WTC11 (cell line): ENCODE measurements around the gene MED12L. TPM values are rescaled to one million over a fixed set of nuclear protein-coding genes. Genes with fewer than 3 reads are reported as not detected.
A peak's percentile ranks its signal among the peaks of the same experiment; 100 is the strongest.

Experiments
- ATAC-seq: fragments of 200-7000 bp; cut with Tn5 transposase; 2 replicates; pipeline ENCODE4 v1.10.0; 2021; ENCODE audit warnings: mild to moderate bottlenecking, moderate library complexity
- CTCF ChIA-PET: fragments of 300-600 bp; sonication (Branson Sonifier 250); formaldehyde crosslinking; loops from one replicate; lab custom pipeline; 2021; ENCODE audit warnings: antibody characterized with exemption; lab: Charles Lee
- POLR2A ChIA-PET: fragments of 350-600 bp; sonication (Branson Sonifier 250); formaldehyde crosslinking; loops from one replicate; lab custom pipeline; 2021; ENCODE audit warnings: antibody characterized with exemption; lab: Charles Lee
- DNase-seq: peaks from one replicate; pipeline ENCODE4 v3.0.0; 2021; ENCODE audit warnings: low spot score
- H3K27ac Mint-ChIP-seq: 2 replicates; pipeline ENCODE4 v1.8.0; 2021; ENCODE audit warnings: mixed read lengths
- H3K27me3 Mint-ChIP-seq: 2 replicates; pipeline ENCODE4 v1.8.0; 2021; ENCODE audit warnings: low read depth, mild to moderate bottlenecking, moderate library complexity, mixed read lengths
- H3K36me3 Mint-ChIP-seq: 2 replicates; pipeline ENCODE4 v1.8.0; 2021; ENCODE audit warnings: mixed read lengths
- H3K4me1 Mint-ChIP-seq: 2 replicates; pipeline ENCODE4 v1.8.0; 2022; ENCODE audit warnings: mixed read lengths
- H3K4me3 Mint-ChIP-seq: 2 replicates; pipeline ENCODE4 v1.8.0; 2021; ENCODE audit warnings: mild to moderate bottlenecking, moderate library complexity, mixed read lengths
- H3K9me3 Mint-ChIP-seq: 2 replicates; pipeline ENCODE4 v1.8.0; 2021; ENCODE audit warnings: mixed read lengths
- AR ChIP-seq: fragments of 250-450 bp; sonication (Bioruptor Pico); IDR thresholded peaks from 2 replicates; pipeline ENCODE4 v1.9.0; 2021; ENCODE audit warnings: mild to moderate bottlenecking
- ARID4B ChIP-seq: sonication (generic); formaldehyde crosslinking; IDR thresholded peaks from 2 replicates; pipeline ENCODE4 v1.8.0; 2023; ENCODE audit warnings: missing genetic modification reagents, mild to moderate bottlenecking, borderline replicate concordance
- FOXJ3 ChIP-seq: sonication (generic); formaldehyde crosslinking; IDR thresholded peaks from 2 replicates; pipeline ENCODE4 v1.9.0; 2021; ENCODE audit warnings: missing genetic modification reagents, mild to moderate bottlenecking, borderline replicate concordance
- GABPB1 ChIP-seq: sonication (generic); formaldehyde crosslinking; IDR thresholded peaks from 2 replicates; pipeline ENCODE4 v1.8.1; 2023; ENCODE audit warnings: mild to moderate bottlenecking, missing genetic modification reagents
- GRHL2 ChIP-seq: fragments of 250-450 bp; sonication (Bioruptor Pico); IDR thresholded peaks from 2 replicates; pipeline ENCODE4 v1.8.0; 2022; ENCODE audit warnings: mild to moderate bottlenecking, moderate library complexity; ENCODE audit not compliant: insufficient replicate concordance, severe bottlenecking
- HMGA2 ChIP-seq: fragments of 250-450 bp; sonication (Bioruptor Pico); IDR thresholded peaks from 2 replicates; pipeline ENCODE4 v1.4.0; 2021; ENCODE audit warnings: mild to moderate bottlenecking, moderate library complexity
- JAZF1 ChIP-seq: fragments of 250-450 bp; sonication (Bioruptor Pico); IDR thresholded peaks from 2 replicates; pipeline ENCODE4 v1.9.0; 2021; ENCODE audit warnings: moderate library complexity, mild to moderate bottlenecking, inconsistent platforms
- JUN ChIP-seq: sonication (generic); formaldehyde crosslinking; IDR thresholded peaks from 2 replicates; pipeline ENCODE4 v1.8.0; 2023; ENCODE audit warnings: mild to moderate bottlenecking, missing genetic modification reagents
- KAT7 ChIP-seq: sonication (generic); formaldehyde crosslinking; IDR thresholded peaks from 2 replicates; pipeline ENCODE4 v1.8.1; 2023; ENCODE audit warnings: missing genetic modification reagents, mild to moderate bottlenecking, borderline replicate concordance
- NR2C2 ChIP-seq: sonication (generic); formaldehyde crosslinking; IDR thresholded peaks from 2 replicates; pipeline ENCODE4 v1.8.0; 2022; ENCODE audit warnings: mild to moderate bottlenecking, missing genetic modification reagents
- TP53 ChIP-seq: sonication (generic); formaldehyde crosslinking; IDR thresholded peaks from 2 replicates; pipeline ENCODE4 v1.8.1; 2023; ENCODE audit warnings: mild to moderate bottlenecking, missing genetic modification reagents
- ZBTB21 ChIP-seq: sonication (generic); formaldehyde crosslinking; IDR thresholded peaks from 2 replicates; pipeline ENCODE4 v1.8.1; 2023; ENCODE audit warnings: mild to moderate bottlenecking, missing genetic modification reagents, borderline replicate concordance
- ZNF121 ChIP-seq: sonication (generic); formaldehyde crosslinking; IDR thresholded peaks from 2 replicates; pipeline ENCODE4 v1.8.0; 2023; ENCODE audit warnings: missing genetic modification reagents
- ZNF219 ChIP-seq: sonication (generic); formaldehyde crosslinking; IDR thresholded peaks from 2 replicates; pipeline ENCODE4 v1.8.0; 2023; ENCODE audit warnings: missing genetic modification reagents, mild to moderate bottlenecking, borderline replicate concordance
- ZNF232 ChIP-seq: sonication (generic); formaldehyde crosslinking; IDR thresholded peaks from 2 replicates; pipeline ENCODE4 v1.8.0; 2022; ENCODE audit warnings: mild to moderate bottlenecking, missing genetic modification reagents
- ZNF423 ChIP-seq: fragments of 250-450 bp; sonication (Bioruptor Pico); IDR thresholded peaks from 2 replicates; pipeline ENCODE4 v2.1.2; 2022; ENCODE audit warnings: mild to moderate bottlenecking, moderate library complexity
- ZNF671 ChIP-seq: fragments of 250-450 bp; sonication (Bioruptor Pico); IDR thresholded peaks from 2 replicates; pipeline ENCODE4 v1.8.0; 2021; ENCODE audit warnings: mild to moderate bottlenecking
- total RNA-seq: library from RNA; stranded (reverse); gene quantifications from 3 replicates; pipeline ENCODE4 v1.2.3, GENCODE V29; 2021
- TF ChIP-seq, protein P1 (sequence below): sonication (generic); formaldehyde crosslinking; IDR thresholded peaks from 2 replicates; pipeline ENCODE4 v1.8.1; 2022; ENCODE audit warnings: low read depth, missing genetic modification reagents, borderline replicate concordance
- TF ChIP-seq, protein P2 (sequence below): sonication (generic); formaldehyde crosslinking; IDR thresholded peaks from 2 replicates; pipeline ENCODE4 v1.8.0; 2022; ENCODE audit warnings: mild to moderate bottlenecking, missing genetic modification reagents
- TF ChIP-seq, protein P3 (sequence below): fragments of 250-450 bp; sonication (Bioruptor Pico); IDR thresholded peaks from 2 replicates; pipeline ENCODE4 v1.8.0; 2021; ENCODE audit warnings: mild to moderate bottlenecking
- TF ChIP-seq, protein P4 (sequence below): fragments of 250-450 bp; sonication (Bioruptor Pico); IDR thresholded peaks from 2 replicates; pipeline ENCODE4 v1.9.0; 2021; ENCODE audit warnings: moderate library complexity, mild to moderate bottlenecking, inconsistent platforms, borderline replicate concordance
- TF ChIP-seq, protein P5 (sequence below): fragments of 250-450 bp; sonication (Bioruptor Pico); IDR thresholded peaks from 2 replicates; pipeline ENCODE4 v2.1.2; 2022; ENCODE audit warnings: mild to moderate bottlenecking, moderate library complexity

Gene MED12L
- total RNA-seq, 1 experiment from 2014 or later = 27.4 TPM

DNA sequence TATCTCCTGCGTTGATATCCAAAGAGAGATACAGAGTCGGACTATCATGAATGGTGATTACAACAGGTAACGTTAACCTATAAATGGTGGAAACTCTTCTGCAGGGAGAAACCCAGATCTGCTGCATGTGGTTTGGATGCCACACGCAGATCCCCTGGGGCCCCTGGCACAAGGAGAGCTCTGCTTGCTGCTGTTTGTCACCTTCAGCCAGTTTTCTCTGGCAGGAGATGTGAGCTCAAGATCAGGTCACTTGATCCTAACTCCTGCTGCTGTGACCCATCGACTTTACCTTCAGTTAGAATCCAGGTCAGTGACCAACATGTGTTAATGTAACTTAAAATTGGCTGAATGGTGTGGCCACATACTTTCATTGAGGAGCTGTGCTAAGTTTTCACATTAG, 141.4 kb downstream of the MED12L start (continued):
- no peak for TF ChIP-seq ZNF219 (CRISPR knock-in tag)
- TF ChIP-seq GRHL2 = no peak
- TF ChIP-seq, protein P1, sequence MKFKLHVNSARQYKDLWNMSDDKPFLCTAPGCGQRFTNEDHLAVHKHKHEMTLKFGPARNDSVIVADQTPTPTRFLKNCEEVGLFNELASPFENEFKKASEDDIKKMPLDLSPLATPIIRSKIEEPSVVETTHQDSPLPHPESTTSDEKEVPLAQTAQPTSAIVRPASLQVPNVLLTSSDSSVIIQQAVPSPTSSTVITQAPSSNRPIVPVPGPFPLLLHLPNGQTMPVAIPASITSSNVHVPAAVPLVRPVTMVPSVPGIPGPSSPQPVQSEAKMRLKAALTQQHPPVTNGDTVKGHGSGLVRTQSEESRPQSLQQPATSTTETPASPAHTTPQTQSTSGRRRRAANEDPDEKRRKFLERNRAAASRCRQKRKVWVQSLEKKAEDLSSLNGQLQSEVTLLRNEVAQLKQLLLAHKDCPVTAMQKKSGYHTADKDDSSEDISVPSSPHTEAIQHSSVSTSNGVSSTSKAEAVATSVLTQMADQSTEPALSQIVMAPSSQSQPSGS (CRISPR knock-in tag) = no peak

GRCh38 chr3:151227266-151227806, 141.9 kb downstream of the MED12L start:
- ATAC-seq = peak; percentile 19; the same call in 1 of the 2 replicates
- ChIA-PET POLR2A (interaction anchor here (0.5 kb wide), 1 partner anchor 106 kb away, joined by 5 read pairs; no protein-coding TSS in a partner anchor), CTCF (interaction anchor here (1.1 to 2.6 kb wide), 3 partner anchors 51 to 196 kb away, joined by 3 to 7 read pairs (median 3); partner anchors contain the start of gene P2RY14)
- H3K27ac Mint-ChIP-seq = no peak overlapping the region
- H3K36me3 Mint-ChIP-seq = peaks cover 12% of the 10 kb centered on the region
- H3K9me3 Mint-ChIP-seq = peaks cover 12% of the 10 kb centered on the region
- peaks cover 25% of the 10 kb centered on the region for H3K4me1 Mint-ChIP-seq
- TF ChIP-seq HMGA2 (CRISPR knock-in tag) = no peak
- no peak for TF ChIP-seq ZNF671 (CRISPR knock-in tag)
- TF ChIP-seq, protein P2, sequence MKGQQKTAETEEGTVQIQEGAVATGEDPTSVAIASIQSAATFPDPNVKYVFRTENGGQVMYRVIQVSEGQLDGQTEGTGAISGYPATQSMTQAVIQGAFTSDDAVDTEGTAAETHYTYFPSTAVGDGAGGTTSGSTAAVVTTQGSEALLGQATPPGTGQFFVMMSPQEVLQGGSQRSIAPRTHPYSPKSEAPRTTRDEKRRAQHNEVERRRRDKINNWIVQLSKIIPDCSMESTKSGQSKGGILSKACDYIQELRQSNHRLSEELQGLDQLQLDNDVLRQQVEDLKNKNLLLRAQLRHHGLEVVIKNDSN (CRISPR knock-in tag) = no peak
- TF ChIP-seq, protein P3, sequence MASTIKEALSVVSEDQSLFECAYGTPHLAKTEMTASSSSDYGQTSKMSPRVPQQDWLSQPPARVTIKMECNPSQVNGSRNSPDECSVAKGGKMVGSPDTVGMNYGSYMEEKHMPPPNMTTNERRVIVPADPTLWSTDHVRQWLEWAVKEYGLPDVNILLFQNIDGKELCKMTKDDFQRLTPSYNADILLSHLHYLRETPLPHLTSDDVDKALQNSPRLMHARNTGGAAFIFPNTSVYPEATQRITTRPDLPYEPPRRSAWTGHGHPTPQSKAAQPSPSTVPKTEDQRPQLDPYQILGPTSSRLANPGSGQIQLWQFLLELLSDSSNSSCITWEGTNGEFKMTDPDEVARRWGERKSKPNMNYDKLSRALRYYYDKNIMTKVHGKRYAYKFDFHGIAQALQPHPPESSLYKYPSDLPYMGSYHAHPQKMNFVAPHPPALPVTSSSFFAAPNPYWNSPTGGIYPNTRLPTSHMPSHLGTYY (CRISPR knock-in tag) = no peak
- TF ChIP-seq KAT7 = no peak
- TF ChIP-seq AR (CRISPR knock-in tag) = no peak
- no peak for TF ChIP-seq JUN (CRISPR knock-in tag)
- TF ChIP-seq ZNF121 (CRISPR knock-in tag) = no peak
- TF ChIP-seq JAZF1 (CRISPR knock-in tag) = no peak
- no peak for TF ChIP-seq ZNF232 (CRISPR knock-in tag)
- TF ChIP-seq ZBTB21 = no peak
- TF ChIP-seq GABPB1 (CRISPR knock-in tag) = no peak
- no peak for TF ChIP-seq ARID4B (CRISPR knock-in tag)
- TF ChIP-seq FOXJ3 = no peak
- TF ChIP-seq, protein P4, sequence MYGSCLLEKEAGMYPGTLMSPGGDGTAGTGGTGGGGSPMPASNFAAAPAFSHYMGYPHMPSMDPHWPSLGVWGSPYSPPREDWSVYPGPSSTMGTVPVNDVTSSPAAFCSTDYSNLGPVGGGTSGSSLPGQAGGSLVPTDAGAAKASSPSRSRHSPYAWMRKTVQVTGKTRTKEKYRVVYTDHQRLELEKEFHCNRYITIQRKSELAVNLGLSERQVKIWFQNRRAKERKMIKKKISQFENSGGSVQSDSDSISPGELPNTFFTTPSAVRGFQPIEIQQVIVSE (CRISPR knock-in tag) = no peak
- no peak for TF ChIP-seq TP53
- TF ChIP-seq ZNF423 = no peak
- TF ChIP-seq, protein P5, sequence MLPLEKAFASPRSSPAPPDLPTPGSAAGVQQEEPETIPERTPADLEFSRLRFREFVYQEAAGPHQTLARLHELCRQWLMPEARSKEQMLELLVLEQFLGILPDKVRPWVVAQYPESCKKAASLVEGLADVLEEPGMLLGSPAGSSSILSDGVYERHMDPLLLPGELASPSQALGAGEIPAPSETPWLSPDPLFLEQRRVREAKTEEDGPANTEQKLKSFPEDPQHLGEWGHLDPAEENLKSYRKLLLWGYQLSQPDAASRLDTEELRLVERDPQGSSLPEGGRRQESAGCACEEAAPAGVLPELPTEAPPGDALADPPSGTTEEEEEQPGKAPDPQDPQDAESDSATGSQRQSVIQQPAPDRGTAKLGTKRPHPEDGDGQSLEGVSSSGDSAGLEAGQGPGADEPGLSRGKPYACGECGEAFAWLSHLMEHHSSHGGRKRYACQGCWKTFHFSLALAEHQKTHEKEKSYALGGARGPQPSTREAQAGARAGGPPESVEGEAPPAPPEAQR (CRISPR knock-in tag) = no peak
- TF ChIP-seq NR2C2 = no peak
- H3K4me3 Mint-ChIP-seq = no peak overlapping the region
- no peak for DNase-seq
- H3K27me3 Mint-ChIP-seq = no peaks in the 10 kb centered on the region
